Dermis microvascular lymphatic vessel endothelial cell (primary cell): Measurements from ENCODE around the gene MLYCD. TPM values are rescaled to one million over a fixed set of nuclear protein-coding genes. Genes with fewer than 3 reads are reported as not detected.

Source experiments
- DNase-seq, 2 donors: peaks; one replicate each; pipeline versions ENCODE4 v3.0.0 to v3.0.0-alpha.2; 2010; ENCODE audit warnings: low read depth in 2 of 2
- total RNA-seq: library from RNA; depleted of rRNA; stranded (reverse); fragments of >200 nt; gene quantifications from 2 replicates; pipeline ENCODE4 v1.2.1, GENCODE V29; 2014

Gene MLYCD
- total RNA-seq, 1 donor from 2014 or later: 1.7 TPM

DNA sequence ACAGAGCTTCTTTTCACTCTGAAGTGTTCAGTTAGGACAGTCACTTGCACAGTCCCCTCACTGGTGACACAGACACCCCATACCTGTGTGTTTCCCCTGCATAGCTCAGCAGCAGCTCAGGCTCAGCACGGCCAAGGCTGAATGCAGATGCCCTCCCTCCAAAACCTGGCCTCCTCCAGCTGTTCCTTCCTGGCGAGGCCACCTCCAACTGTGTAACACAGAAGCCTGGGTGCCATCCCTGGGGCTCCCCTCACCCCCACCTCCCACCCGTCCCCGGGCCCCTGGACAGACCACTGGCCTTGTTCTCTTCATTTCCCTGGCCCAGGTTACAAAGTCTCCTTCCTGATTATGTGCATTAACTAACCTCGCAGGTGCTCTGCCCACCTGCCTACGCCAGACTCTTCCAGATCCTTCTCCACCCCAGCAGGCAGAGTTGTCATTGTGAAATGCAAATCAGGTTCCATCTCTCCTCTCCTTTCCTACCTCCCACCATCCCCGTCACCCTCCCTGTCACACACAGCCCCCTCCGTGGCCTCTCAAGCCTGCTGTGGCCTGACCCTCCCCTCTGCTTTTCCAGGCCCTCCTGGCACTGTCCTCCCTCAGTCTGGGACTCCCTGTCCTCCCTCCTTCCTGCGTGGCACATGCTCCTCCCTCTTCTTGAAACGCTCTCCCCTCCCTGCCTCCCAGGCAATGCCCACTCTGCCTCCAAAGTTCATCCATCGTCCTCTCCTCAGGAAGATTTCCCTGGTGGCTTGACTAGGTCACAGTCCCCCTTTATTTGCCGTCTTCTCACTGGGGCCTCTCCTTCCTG, 26.4 kb downstream of the MLYCD start:
- no peak for DNase-seq

DNA sequence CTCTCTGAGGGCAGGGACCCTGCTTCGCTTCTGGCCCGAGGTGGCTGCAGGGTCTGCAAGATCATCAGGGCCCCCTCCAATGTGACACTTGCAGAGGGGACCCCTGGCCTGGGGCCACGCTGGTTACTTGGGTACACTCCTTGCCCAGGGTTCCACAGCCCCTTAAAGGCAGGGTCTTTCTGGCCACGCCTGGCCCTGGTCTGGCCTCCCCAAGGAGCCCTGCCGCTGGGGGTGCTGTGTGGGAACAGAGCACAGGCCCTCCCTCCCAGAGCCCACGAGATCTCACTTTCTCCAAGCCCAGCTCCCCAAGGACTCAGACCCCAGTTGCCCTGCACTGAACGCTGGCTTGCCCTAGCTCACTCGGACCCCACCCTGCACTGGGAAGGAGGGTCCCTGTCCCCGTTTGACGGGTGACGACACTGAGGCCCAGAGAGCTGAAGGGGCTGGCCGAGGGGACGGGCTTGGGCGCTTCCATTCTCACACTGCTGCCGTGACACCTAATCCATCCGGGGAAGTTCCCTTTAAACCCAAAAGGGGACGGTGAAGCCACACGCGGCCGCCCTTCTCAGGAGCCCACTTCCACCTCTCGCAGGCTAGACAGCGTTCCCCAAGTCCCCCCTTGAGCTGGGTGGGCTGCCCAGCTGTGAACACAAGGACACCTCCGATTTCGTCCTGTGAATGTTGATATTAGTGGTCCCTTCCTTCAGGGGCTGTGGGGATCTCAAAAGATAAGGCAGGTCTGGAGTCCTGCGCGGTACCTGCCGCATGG, 27.2 kb downstream of the MLYCD start:
- DNase-seq: no peak

DNA sequence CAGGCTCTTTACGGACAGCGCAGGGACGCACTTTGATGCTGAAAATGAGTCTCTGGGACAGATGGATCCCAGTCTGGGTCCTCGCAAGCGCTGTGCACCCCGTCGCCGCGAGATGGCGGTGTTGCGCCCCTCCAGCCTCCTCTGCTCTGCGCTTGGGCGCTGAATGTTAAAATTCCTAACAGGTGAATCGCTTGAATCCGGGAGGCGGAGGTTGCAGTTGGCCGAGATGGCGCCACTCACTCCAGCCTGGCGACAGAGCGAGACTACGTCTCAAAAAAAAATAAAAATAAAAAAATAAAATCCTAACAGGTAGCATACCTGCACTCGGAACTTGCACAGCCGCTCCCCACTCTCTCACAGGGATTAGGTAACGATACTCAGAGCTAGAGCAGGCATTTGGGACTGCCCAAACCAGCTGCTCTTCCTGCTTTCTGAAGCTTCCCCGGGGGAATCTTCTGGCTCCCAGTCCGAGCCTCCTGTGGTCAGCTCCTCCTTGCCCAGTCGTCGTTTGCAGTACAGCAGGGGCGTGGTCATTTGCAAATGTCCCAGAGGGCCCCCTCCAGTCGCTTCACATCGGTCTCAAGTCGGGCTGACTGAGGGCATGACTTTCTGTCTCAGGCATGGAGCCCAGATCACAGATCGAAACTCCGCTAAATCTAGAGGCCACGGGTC, 27.9 kb downstream of the MLYCD start:
- peak; percentile 22 to 54 for DNase-seq

- DNase-seq: no peak
Measured at GRCh38 chr16:83928341-83929055, 29.6 kb downstream of the MLYCD start.

GRCh38 chr16:83929811-83930555, 31.1 kb downstream of the MLYCD start:
- no peak for DNase-seq

GRCh38 chr16:83930730-83931500, 32.0 kb downstream of the MLYCD start:
- DNase-seq: no peak

GRCh38 chr16:83931556-83931955, 32.6 kb downstream of the MLYCD start:
- DNase-seq: no peak

DNA sequence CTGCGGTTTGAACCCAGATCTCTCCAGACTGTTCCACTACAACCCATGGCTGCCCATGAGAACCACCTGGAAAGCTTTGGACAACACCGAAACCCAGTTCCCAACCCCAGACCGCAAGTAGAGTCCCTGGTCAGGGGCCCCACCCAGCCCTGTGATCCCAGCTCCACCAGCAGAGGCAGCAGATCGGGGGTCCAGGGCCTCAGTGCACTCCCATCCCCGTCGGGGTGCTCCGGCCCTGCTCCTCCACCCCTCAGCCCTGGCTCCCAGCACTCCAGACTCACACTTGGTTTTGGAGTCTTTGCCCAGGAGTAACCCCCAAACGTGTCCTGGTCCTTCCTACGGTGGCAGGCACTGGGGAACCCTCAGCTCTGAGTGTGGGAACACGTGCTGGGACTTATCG, 33.4 kb downstream of the MLYCD start:
- DNase-seq: no peak

DNA sequence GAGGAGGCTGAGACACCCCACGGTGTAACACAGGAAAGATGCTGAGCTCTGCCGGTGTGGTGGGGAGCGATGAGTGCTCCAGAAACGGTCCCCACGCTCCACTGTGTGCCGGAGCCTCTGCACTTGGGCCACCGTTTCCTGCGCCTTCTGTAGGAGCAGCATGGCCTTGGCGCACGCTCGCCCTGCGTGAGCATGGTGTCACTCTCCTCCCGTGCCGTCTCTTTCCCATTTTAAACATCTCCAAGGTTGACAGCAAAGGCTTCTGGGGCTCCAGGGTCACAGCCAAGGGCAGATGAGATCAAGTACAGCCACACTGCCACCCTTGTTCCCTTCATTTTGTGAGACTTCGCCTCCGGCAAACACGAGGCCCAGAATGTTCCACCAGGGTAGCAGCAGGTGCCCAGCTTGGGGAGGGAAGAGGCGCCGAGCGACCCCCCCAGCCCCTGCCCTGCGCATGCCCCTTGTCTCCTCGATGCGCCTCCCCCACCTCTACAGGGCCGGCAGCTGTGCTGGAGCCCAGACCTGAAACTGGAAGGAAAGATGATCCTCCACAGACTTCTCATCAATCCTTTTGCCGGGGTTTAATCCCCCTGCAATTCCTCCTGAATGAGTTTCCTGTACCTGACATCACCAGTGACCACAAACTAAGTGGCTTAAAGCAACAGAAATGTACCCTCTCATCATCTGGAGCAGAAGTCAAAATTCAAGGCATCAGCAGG, 34.2 kb downstream of the MLYCD start:
- no peak for DNase-seq

DNA sequence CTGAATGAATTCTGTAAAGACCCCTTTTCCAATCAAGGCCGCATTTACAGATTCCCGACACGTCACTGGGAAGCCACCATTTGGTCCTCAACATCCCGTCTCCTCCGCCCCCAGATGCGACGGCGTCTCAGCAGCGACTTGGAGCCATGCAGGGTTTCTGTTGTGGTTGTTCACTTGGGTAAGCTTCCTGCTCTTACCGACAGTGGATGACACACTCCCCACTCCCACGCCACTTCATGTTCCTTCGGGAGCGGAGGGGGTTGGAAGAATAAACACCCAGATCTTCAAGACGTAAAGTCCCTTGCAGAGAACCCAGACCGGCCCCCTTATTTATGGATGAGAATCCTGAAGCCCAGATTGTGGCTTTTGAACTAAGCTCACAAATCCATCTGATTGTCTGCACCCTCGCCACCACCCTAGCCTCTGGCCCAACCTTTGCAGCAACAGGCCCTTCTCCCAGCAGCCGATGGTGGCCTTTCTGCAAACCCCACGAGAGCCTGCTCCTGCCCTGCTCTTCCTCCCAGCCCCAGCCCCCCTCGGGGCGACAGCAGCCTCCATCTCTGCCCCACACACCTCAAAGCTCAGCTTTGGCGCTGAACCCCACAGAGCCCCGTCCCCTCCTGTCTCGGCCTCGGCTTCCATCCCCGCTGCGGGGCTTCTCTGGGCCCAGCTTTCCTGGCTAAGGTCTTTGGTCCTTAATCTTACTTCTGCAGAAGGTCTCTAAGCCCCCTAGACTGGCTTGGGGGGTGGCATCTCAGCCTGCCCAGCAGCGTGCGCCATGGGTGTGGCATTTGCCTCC, 35.2 kb downstream of the MLYCD start:
- no peak for DNase-seq

GRCh38 chr16:83934684-83934977, 35.7 kb downstream of the MLYCD start:
- no peak for DNase-seq

DNA sequence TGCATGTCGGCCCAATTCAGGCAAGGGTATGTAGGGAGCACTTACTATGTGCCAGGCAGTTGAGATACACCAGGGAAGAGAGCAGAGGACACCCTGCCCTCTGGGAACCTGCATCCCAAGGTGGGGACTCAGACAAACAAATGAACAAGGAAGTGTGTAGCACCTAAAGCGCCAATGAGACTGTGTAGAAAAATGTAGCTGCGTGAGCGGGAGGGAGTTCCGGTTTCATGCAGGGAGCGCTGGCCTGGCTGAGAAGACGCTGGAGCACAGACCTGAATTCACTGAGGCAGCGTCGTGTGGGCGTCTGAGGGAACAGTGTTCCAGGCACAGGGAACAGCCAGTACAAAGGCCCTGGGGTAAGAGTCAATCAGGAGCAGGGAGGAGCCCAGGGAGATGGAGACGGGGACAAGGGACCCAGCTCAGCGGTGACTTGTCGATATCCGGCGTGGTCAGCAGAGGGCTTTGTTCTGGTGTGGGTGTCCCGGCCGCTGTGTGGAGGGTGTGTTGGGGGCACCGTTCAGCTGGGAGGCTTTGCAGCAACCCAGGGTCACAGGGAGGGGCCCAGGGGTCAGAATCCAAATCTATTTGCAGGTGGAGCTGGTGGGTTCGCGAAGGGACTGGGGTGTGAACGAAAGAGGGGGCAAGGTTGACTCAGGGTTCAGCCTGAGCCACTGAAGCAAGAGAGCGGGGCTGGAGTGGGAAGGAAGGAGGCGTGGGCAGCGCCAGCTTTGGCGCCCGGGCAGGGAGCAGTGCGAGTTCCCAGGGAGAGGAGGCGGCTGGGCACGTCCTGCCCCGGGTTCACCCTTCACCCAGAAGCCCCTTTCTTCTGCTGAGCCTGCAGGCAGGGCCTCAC, 36.3 kb downstream of the MLYCD start:
- no peak for DNase-seq

GRCh38 chr16:83935858-83936255, 36.9 kb downstream of the MLYCD start:
- no peak for DNase-seq

- no peak for DNase-seq
Measured at GRCh38 chr16:83936581-83937165, 37.8 kb downstream of the MLYCD start.

GRCh38 chr16:83937267-83937666, 38.4 kb downstream of the MLYCD start:
- no peak for DNase-seq

DNA sequence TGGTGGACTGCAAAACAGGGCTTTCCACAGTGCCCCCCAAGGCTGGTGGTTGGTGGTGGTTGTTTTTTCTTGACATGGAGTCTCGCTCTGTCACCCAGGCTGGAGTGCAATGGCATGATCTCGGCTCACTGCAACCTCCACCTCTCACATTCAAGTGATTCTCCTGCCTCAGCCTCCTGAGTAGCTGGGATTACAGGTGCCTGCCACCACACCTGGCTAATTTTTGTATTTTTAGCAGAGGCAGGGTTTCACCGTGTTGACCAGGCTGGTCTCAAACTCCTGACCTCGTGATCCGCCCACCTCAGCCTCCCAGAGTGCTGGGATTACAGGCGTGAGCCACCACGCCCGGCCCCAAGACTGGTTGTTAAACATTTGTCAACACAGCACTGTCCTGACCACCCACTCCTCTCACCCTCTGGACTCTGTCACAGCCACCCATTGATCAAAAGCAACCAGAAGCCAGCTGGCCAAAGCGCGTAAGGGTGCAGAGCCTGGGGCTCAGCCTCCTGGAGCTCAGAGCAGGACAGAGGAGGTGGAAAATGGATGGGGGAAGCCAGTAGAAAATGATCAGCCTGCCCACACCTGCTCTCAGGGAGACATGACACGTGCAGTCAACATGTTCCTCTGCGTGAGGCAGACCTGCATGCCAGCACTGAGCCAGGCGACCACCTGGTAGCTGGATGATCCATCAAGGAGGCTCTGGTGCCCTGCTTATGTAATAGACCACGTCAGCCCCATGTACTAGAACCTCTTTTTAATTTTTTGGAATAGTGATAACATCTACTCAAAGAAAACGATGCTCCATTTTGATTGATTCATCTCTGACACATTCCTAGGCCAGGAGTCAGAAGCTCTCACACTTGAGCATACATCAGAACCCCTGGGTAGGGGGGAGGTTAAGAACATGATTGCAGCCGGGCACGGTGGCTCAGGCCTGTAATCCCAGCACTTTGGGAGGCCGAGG, 39.3 kb downstream of the MLYCD start:
- no peak for DNase-seq
